WI38 (cell line): Measurements from ENCODE around the gene SEPTIN1.
A peak's percentile ranks its signal among the peaks of the same experiment; 100 is the strongest.

Experiments used
- H3K4me3 ChIP-seq: 2 replicates; pipeline ENCODE4 v1.5.1; 2011; ENCODE audit warnings: low read depth, mild to moderate bottlenecking, control low read depth, low read length
- TF ChIP-seq, protein P1 (sequence below): IDR thresholded peaks from 2 replicates; pipeline ENCODE4 v1.5.1; 2012; ENCODE audit warnings: low read depth, mild to moderate bottlenecking, control low read depth, low read length

SEPTIN1 gene

DNA sequence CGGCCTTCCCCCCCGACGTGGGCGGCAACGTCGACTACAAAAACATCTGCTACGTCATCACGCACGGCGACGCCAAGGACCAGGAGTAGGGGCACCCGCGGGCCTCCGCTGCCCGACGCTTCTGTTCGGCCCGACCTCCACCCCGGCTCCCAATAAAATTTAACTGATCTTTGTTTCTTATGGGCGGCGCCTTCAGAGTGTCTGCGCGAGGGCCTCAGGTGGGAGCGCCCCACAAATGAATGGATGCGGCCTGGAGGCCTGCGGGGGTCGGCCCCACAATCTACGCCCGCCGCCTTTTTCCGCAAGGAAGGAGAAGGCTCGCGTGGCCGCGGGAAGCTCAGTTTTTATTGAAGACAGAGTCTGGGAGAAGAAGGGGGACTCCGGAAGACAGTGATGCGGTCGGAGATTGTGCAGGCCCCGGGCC is 4.5 kb downstream of the SEPTIN1 start:
- TF ChIP-seq, protein P1, sequence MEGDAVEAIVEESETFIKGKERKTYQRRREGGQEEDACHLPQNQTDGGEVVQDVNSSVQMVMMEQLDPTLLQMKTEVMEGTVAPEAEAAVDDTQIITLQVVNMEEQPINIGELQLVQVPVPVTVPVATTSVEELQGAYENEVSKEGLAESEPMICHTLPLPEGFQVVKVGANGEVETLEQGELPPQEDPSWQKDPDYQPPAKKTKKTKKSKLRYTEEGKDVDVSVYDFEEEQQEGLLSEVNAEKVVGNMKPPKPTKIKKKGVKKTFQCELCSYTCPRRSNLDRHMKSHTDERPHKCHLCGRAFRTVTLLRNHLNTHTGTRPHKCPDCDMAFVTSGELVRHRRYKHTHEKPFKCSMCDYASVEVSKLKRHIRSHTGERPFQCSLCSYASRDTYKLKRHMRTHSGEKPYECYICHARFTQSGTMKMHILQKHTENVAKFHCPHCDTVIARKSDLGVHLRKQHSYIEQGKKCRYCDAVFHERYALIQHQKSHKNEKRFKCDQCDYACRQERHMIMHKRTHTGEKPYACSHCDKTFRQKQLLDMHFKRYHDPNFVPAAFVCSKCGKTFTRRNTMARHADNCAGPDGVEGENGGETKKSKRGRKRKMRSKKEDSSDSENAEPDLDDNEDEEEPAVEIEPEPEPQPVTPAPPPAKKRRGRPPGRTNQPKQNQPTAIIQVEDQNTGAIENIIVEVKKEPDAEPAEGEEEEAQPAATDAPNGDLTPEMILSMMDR, result no peak
- peak overlapping the region; percentile 62 for H3K4me3 ChIP-seq

DNA sequence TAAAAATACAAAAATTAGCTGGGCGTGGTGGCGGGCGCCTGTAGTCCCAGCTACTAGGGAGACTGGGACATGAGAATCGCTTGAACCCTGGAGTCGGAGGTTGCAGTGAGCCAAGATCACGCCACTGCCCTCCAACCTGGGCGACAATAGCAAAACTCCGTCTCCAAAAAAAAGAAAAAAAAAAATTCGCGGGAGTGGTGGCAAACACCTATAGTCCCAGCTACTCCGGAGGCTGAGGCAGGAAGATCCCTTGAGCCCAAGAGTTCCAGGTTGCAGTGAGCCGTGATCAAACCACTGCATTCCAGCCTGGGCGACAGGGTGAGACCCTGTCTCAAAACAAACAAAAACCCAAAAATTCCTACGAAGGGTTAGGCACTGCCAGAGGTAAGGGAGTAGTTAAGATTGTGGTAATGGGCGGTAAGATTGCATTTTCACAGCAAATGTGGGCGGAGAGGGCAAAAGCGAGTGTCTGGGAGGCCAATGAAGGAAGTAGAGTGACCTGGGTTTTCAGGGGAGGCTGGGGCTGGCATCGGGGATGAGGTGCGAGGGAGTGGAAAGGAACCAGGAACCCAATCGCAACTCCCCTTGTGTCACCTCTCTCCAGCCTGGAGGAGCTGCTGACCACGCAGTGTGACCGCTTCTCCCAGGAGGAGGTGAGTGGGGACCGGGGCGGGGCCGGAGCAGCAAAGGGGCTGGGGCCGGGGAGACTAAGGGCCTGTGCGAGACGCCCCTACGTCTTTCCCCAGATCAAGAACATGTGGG is 5.1 kb downstream of the SEPTIN1 start:
- peak overlapping the region; percentile 62 for H3K4me3 ChIP-seq
- TF ChIP-seq, protein P1, result no peak

GRCh38 chr16:30376461-30376902 is 5.9 kb downstream of the SEPTIN1 start:
- H3K4me3 ChIP-seq, result no peak overlapping the region
- TF ChIP-seq, protein P1, result no peak

- TF ChIP-seq, protein P1, result no peak
- H3K4me3 ChIP-seq, result no peak overlapping the region
Observed at GRCh38 chr16:30375864-30376263, 6.5 kb downstream of the SEPTIN1 start.

- H3K4me3 ChIP-seq, result no peak within 1 kb of the TSS
- TF ChIP-seq, protein P1, result no peak
Observed at GRCh38 chr16:30374538-30374937, 7.8 kb downstream of the SEPTIN1 start, which contains the start of gene MYL11. Gene MYL11, plus strand, starts transcription at chr16:30374802. Its CDS starts 56 bp downstream, at chr16:30374858.

DNA sequence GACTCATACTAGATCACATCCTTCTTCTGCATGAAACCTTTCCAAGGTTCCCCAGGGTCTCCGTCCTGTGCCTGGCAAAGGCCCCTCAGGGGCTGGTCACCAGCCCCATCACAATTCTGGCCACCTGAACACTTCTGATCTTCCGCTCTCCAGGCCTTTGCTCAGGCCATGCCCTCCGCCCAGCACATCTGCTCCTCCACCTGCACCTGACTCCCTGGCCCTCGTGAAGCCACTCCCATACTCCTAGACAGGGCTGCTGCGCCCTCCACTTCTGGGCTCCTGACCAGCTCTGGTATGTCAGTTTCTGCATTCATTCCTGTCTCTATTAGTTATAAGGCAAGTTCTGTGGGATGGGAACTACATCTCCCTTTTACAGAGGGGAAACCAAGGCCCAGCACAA is 9.6 kb downstream of the SEPTIN1 start:
- TF ChIP-seq, protein P1, result no peak

DNA sequence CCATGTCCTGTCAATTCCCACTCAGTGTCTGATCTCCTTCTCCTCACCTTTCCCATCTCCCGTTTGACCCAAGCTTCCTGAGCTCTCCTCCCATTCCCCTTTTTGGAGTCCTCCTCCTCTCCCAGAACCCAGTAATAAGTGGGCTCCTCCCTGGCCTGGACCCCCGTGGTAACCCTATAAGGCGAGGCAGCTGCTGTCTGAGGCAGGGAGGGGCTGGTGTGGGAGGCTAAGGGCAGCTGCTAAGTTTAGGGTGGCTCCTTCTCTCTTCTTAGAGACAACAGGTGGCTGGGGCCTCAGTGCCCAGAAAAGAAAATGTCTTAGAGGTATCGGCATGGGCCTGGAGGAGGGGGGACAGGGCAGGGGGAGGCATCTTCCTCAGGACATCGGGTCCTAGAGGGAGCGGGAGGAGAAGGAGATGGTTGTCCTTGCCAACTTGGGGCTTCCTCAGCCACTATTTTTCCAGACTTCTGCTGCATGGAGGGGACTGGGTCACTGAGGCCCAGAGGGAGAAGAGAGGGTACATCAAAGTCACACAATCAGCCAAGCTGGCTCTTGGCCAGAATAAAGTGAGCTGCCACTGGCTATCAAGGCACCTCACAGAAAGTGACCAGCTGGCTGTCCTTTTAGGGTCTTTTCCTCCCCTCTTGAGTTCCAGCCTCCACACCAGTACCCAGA is 10.2 kb downstream of the SEPTIN1 start:
- H3K4me3 ChIP-seq, result no peak overlapping the region
- TF ChIP-seq, protein P1, result no peak

More for the DNA sequence above, 9.6 kb downstream of the SEPTIN1 start:
- no peak overlapping the region for H3K4me3 ChIP-seq
